ENCODE data around the gene CEMIP. TPM values are rescaled to one million over a fixed set of nuclear protein-coding genes. Genes with fewer than 3 reads are reported as not detected.

The CEMIP gene
- total RNA-seq, 1 experiment from 2014 or later: 0.07 TPM

DNA sequence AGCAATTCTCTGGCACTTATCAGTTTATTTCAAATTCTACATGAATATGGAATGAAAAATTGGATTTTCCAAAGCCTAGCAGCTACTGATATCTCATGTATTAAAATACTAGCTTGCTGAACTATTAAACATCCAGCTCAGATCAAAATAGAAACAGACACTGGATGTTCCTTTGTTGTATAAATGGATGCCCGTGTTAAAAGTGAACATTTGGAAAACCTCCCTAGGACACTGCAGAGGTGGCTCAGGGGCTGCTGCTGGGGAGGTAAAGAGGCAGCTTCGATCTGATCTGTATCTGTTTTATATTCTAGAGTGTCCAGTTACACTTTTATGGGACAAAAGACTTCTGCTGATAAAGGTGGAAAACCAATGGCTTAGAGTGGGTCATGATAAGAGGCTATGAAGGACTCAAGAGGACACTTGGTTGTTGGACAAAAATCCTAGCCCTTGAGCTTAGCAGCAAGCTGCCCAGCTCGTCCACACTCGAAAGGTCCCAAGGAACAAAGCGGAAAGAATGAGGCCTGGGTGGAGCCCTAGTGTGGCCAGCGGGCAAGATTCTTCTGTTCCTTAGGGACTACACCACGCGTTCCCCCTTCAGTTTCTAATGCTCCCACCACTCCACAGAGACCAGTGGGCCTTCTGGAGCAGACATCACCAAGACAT is 200.5 kb downstream of the CEMIP start:
- Histone ChIP-seq H3K4me3 (ENCODE audit: low read depth, low read length) (no peak overlapping the region), H3K9me3 (no peaks in the 10 kb centered on the region), H3K36me3 (ENCODE audit: control insufficient read depth, insufficient read depth, low read length) (peaks cover 1% of the 10 kb centered on the region; the same call in 1 of the 2 replicates), H3K4me1 (no peaks in the 10 kb centered on the region), H3K27me3 (replicated peaks; ENCODE audit: control insufficient read depth, insufficient read depth, low read length) (no peaks in the 10 kb centered on the region)
- ChIA-PET POLR2A (no interaction called here), CTCF (interaction anchor here (1.1 kb wide), 1 partner anchor 9 kb away, joined by 3 read pairs; no protein-coding TSS in a partner anchor)
- Mint-ChIP-seq H3K4me3 (ENCODE audit: unreplicated experiment) (no peak overlapping the region), H3K4me1 (ENCODE audit: low read depth, unreplicated experiment) (peaks cover 6% of the 10 kb centered on the region), H3K9me3 (ENCODE audit: unreplicated experiment) (no peaks in the 10 kb centered on the region), H3K27me3 (ENCODE audit: insufficient read depth, unreplicated experiment) (no peaks in the 10 kb centered on the region), H3K27ac (ENCODE audit: unreplicated experiment) (peak overlapping the region; percentile 82), H3K36me3 (ENCODE audit: insufficient read depth, unreplicated experiment) (peaks cover 44% of the 10 kb centered on the region)
- no peak for DNase-seq
- TF ChIP-seq, protein P1, sequence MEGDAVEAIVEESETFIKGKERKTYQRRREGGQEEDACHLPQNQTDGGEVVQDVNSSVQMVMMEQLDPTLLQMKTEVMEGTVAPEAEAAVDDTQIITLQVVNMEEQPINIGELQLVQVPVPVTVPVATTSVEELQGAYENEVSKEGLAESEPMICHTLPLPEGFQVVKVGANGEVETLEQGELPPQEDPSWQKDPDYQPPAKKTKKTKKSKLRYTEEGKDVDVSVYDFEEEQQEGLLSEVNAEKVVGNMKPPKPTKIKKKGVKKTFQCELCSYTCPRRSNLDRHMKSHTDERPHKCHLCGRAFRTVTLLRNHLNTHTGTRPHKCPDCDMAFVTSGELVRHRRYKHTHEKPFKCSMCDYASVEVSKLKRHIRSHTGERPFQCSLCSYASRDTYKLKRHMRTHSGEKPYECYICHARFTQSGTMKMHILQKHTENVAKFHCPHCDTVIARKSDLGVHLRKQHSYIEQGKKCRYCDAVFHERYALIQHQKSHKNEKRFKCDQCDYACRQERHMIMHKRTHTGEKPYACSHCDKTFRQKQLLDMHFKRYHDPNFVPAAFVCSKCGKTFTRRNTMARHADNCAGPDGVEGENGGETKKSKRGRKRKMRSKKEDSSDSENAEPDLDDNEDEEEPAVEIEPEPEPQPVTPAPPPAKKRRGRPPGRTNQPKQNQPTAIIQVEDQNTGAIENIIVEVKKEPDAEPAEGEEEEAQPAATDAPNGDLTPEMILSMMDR (IDR thresholded peaks at IDR 0.05; ENCODE audit: insufficient read depth in 1 of 2, low read depth in 1 of 2, low read length in 1 of 2, severe bottlenecking in 1 of 2, unreplicated experiment in 1 of 2): no peak
- BruUV-seq (replicated peaks): no TSS peak
- intact Hi-C loops (cut with micrococcal nuclease; ENCODE audit: unreplicated experiment): loop anchor here (10.0 kb wide), 1 partner anchor 285 kb away; no protein-coding TSS in a partner anchor

DNA sequence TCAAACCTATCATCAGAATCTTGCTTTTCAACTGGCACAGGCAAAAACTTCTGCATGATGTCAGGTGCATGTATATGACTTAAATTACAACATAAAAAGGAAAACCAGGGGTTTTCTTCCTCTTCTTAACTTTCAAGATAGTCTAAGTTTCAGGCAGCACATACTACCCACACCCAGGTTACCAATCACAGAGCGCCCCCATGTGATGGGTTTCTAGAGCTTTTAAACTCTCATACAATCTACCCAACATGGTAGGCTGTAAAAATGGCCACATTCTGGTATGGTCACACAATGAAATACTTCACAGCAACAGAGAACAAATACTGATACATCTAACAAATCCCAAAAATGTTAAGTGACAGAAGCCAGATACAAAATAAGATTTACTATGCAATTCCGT is 203.0 kb downstream of the CEMIP start:
- ChIA-PET POLR2A (no interaction called here), CTCF (no interaction called here)
- no peaks in the 10 kb centered on the region for H3K27me3 Mint-ChIP-seq (ENCODE audit: insufficient read depth, unreplicated experiment)
- H3K36me3 Mint-ChIP-seq (ENCODE audit: insufficient read depth, unreplicated experiment): peaks cover 38% of the 10 kb centered on the region
- intact Hi-C loops (cut with micrococcal nuclease; ENCODE audit: unreplicated experiment): no loop called here
- Histone ChIP-seq H3K27me3 (replicated peaks; ENCODE audit: control insufficient read depth, insufficient read depth, low read length) (no peaks in the 10 kb centered on the region), H3K36me3 (ENCODE audit: control insufficient read depth, insufficient read depth, low read length) (peaks cover 1% of the 10 kb centered on the region; the same call in 1 of the 2 replicates), H3K4me1 (no peaks in the 10 kb centered on the region), H3K9me3 (no peaks in the 10 kb centered on the region), H3K4me3 (ENCODE audit: low read depth, low read length) (no peak overlapping the region)
- no peak overlapping the region for H3K27ac Mint-ChIP-seq (ENCODE audit: unreplicated experiment)
- no peak for DNase-seq
- no peak overlapping the region for H3K4me3 Mint-ChIP-seq (ENCODE audit: unreplicated experiment)
- no peaks in the 10 kb centered on the region for H3K9me3 Mint-ChIP-seq (ENCODE audit: unreplicated experiment)
- H3K4me1 Mint-ChIP-seq (ENCODE audit: low read depth, unreplicated experiment): peaks cover 14% of the 10 kb centered on the region
- TF ChIP-seq, protein P1 (IDR thresholded peaks at IDR 0.05; ENCODE audit: insufficient read depth in 1 of 2, low read depth in 1 of 2, low read length in 1 of 2, severe bottlenecking in 1 of 2, unreplicated experiment in 1 of 2): no peak
- BruUV-seq (replicated peaks): no TSS peak

DNA sequence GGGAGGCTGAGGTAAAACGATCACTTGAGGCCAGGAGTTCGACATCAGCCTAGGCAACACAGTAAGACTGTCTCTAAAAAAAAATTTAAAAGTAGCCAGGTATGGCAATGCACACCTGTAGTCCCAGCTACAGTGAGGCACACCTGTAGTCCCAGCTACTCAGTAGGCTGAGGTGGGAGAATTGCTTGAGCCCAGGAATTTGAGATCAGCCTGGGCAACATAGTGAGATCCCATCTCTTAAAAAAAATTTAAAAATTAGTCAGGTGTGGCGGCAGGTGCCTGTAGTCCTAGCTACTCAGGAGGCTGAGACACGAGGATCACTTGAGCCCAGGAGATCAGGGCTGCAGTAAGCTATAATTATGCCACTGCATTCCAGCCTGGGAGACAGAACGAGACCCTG is 203.7 kb downstream of the CEMIP start:
- Histone ChIP-seq H3K36me3 (ENCODE audit: control insufficient read depth, insufficient read depth, low read length) (no peaks in the 10 kb centered on the region), H3K9me3 (no peaks in the 10 kb centered on the region), H3K4me3 (ENCODE audit: low read depth, low read length) (no peak overlapping the region), H3K4me1 (no peaks in the 10 kb centered on the region), H3K27me3 (replicated peaks; ENCODE audit: control insufficient read depth, insufficient read depth, low read length) (no peaks in the 10 kb centered on the region)
- peaks cover 37% of the 10 kb centered on the region for H3K36me3 Mint-ChIP-seq (ENCODE audit: insufficient read depth, unreplicated experiment)
- no peak for DNase-seq
- ChIA-PET POLR2A (interaction anchor here (0.6 to 0.7 kb wide), 2 partner anchors 16 to 349 kb away, joined by 3 to 8 read pairs; no protein-coding TSS in a partner anchor), CTCF (no interaction called here)
- no peak overlapping the region for H3K4me3 Mint-ChIP-seq (ENCODE audit: unreplicated experiment)
- intact Hi-C loops (cut with micrococcal nuclease; ENCODE audit: unreplicated experiment): no loop called here
- no peak overlapping the region for H3K27ac Mint-ChIP-seq (ENCODE audit: unreplicated experiment)
- peaks cover 16% of the 10 kb centered on the region for H3K4me1 Mint-ChIP-seq (ENCODE audit: low read depth, unreplicated experiment)
- no peaks in the 10 kb centered on the region for H3K9me3 Mint-ChIP-seq (ENCODE audit: unreplicated experiment)
- no peaks in the 10 kb centered on the region for H3K27me3 Mint-ChIP-seq (ENCODE audit: insufficient read depth, unreplicated experiment)
- TF ChIP-seq, protein P1 (IDR thresholded peaks at IDR 0.05; ENCODE audit: insufficient read depth in 1 of 2, low read depth in 1 of 2, low read length in 1 of 2, severe bottlenecking in 1 of 2, unreplicated experiment in 1 of 2): no peak
- no TSS peak for BruUV-seq (replicated peaks)
